ENCODE results near the gene KRTAP10-5. TPM values are rescaled to one million over a fixed set of nuclear protein-coding genes. Genes with fewer than 3 reads are reported as not detected.

KRTAP10-5 gene
- polyA plus RNA-seq, 1 experiment = not detected

DNA sequence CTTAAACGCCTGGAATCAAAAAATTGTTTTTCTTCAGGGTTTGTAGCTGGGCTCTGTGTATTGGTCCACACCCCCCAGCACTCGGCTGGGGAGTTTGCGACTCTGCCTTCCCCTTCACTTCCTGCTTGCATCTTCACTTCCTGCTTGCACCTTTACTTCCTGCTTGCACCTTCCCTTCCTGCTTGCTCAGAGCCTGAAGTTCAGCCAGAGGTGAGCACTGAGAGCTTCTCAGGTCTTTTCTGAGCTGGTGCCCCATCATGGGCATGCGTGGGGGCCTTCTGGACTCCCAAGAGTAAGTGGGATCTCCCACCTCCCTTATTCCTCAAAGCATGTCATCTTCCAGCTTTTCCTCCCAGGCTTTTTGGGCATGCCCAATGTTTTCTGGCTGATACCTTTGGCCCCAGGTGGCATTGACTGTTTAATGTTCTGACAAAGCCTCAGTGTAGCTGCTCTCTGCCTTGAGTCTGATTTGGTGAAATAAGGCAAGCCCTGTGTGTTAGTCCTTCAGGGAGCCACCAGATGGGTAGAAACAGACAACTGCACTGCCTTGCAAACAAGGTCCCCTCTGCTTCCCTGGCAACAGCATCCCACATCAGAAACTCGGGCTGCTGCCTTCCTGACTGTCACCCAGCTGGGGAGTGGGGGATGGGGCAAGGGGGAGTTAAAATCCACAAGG lies 32.6 kb downstream of the KRTAP10-5 start:
- no peak overlapping the region for H3K4me3 ChIP-seq (ENCODE audit: low read depth, low read length)
- H3K36me3 ChIP-seq (ENCODE audit: control insufficient read depth, insufficient read depth, low read length) = no peaks in the 10 kb centered on the region
- ChIA-PET POLR2A (no interaction called here), CTCF (no interaction called here)
- TF ChIP-seq, protein P1, sequence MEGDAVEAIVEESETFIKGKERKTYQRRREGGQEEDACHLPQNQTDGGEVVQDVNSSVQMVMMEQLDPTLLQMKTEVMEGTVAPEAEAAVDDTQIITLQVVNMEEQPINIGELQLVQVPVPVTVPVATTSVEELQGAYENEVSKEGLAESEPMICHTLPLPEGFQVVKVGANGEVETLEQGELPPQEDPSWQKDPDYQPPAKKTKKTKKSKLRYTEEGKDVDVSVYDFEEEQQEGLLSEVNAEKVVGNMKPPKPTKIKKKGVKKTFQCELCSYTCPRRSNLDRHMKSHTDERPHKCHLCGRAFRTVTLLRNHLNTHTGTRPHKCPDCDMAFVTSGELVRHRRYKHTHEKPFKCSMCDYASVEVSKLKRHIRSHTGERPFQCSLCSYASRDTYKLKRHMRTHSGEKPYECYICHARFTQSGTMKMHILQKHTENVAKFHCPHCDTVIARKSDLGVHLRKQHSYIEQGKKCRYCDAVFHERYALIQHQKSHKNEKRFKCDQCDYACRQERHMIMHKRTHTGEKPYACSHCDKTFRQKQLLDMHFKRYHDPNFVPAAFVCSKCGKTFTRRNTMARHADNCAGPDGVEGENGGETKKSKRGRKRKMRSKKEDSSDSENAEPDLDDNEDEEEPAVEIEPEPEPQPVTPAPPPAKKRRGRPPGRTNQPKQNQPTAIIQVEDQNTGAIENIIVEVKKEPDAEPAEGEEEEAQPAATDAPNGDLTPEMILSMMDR (IDR thresholded peaks at IDR 0.05; ENCODE audit: insufficient read depth, low read depth, low read length) = no peak
- H3K27me3 ChIP-seq (ENCODE audit: control insufficient read depth, insufficient read depth, low read length) = no peaks in the 10 kb centered on the region
- DNase-seq (ENCODE audit: low read depth) = no peak

DNA sequence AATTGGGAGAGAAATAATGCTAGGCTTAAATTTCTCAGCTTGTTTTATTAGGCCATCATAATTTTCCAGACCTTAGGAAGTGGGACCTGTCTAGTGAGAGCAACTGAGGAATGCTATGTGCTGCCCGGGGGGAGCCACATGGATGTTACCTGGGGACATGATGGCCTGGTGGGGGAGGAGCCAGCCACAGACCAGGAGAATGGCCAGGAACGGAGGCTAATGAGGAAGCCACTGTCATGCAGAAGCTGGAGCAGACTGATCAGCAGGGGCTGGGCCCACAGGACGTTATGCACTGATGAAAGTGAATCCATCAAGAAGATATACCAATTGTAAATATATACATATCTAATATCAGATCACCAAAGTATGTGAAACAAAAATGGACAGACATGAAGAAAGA lies 35.8 kb downstream of the KRTAP10-5 start:
- H3K27me3 ChIP-seq (ENCODE audit: control insufficient read depth, insufficient read depth, low read length) = no peaks in the 10 kb centered on the region
- H3K4me3 ChIP-seq (ENCODE audit: low read depth, low read length) = no peak overlapping the region
- DNase-seq (ENCODE audit: low read depth) = no peak
- CTCF ChIA-PET = no interaction called here
- TF ChIP-seq, protein P1 (IDR thresholded peaks at IDR 0.05; ENCODE audit: insufficient read depth, low read depth, low read length) = no peak
- H3K36me3 ChIP-seq (ENCODE audit: control insufficient read depth, insufficient read depth, low read length) = no peaks in the 10 kb centered on the region
- POLR2A ChIA-PET = no interaction called here

DNA sequence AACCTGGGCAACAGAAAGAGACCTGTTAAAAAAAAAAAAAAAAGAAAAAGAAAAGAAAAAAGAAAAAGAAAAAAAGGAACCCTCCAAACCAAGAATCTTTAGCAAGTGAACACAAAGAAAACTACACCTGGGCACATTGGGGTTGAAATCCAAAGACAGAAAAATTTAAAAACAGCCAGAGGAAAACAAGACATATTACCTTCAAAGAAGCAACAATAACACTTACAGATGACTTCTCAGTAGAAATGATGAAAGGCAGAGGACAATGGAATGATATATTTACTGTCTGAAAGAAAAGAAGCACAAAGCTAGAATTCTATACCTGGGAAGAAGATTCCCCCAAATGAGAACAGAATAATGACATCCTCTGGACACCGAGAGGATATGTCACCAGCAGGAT lies 37.7 kb downstream of the KRTAP10-5 start:
- H3K36me3 ChIP-seq (ENCODE audit: control insufficient read depth, insufficient read depth, low read length) = no peaks in the 10 kb centered on the region
- CTCF ChIA-PET = no interaction called here
- no peak for DNase-seq (ENCODE audit: low read depth)
- H3K4me3 ChIP-seq (ENCODE audit: low read depth, low read length) = no peak overlapping the region
- H3K27me3 ChIP-seq (ENCODE audit: control insufficient read depth, insufficient read depth, low read length) = no peaks in the 10 kb centered on the region
- POLR2A ChIA-PET = no interaction called here
- TF ChIP-seq, protein P1 (IDR thresholded peaks at IDR 0.05; ENCODE audit: insufficient read depth, low read depth, low read length) = no peak

DNA sequence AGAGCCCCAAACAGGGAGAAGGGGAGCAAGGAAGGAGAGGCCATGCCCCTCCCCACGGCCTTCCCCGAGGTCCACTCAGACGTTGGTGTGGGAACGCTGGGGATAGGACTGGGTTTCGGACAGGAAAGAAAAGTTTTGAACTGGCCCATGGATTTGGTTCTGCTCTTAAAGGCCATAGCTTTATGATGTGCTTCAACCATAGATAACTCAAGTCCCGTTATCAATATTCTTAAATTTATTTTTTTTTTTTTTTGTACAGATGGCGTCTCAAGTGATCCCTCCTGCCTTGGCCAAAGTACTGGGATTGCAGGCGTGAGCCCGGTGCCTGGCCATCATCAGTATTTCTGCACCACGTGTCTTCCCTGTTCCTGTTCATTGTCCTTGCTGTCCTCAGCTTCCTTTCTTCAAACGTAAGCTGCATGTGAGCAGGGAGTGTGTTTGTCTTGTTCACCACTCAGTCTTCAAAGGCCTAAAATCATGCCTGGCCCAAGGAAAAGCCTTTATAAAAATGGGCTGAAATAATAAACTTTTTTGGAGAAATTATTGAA lies 39.6 kb downstream of the KRTAP10-5 start:
- no peak for DNase-seq (ENCODE audit: low read depth)
- H3K36me3 ChIP-seq (ENCODE audit: control insufficient read depth, insufficient read depth, low read length) = no peaks in the 10 kb centered on the region
- CTCF ChIA-PET = no interaction called here
- TF ChIP-seq, protein P1 (IDR thresholded peaks at IDR 0.05; ENCODE audit: insufficient read depth, low read depth, low read length) = no peak
- POLR2A ChIA-PET = no interaction called here
- no peak overlapping the region for H3K4me3 ChIP-seq (ENCODE audit: low read depth, low read length)
- no peaks in the 10 kb centered on the region for H3K27me3 ChIP-seq (ENCODE audit: control insufficient read depth, insufficient read depth, low read length)

DNA sequence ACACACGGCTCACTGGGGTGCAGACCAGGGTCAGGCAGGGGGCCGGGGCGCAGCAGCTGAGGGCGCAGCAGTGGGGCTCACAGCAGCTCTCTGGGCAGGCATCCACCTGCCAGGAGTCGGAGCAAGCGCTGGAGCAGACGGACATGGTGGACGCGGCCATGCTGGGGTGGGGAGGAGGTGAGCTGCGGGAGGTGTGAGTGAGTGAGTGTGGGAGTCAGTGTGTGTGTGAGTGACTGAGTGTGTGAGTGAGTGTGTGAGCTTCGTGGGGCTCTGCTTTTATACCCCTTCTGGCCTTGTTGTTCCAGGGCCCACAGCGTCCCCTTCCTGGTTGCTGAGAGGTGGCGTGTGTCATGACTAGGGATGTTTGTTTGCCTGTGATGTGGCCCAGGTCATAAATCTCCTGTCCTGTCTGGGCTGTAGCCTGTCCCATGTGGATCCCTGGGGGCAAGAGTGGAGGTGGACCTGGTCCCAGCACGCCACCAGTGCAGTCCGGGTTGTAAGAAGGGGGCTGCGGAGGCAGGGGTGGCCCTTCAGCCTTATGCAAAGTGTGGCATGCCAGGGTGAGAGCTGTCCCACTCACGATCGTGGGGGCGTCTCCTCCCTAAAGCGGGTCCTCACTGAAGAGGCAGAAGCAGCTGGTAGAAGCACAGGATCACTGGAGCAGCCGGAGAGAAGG lies 40.3 kb downstream of the KRTAP10-5 start, which contains the start of gene KRTAP10-1:
TSS of gene KRTAP10-1 (minus strand) at position 205 of the 676 bp plus-strand sequence. CDS start at position 160, 45 bp downstream.
- DNase-seq (ENCODE audit: low read depth) = no peak
- H3K4me3 ChIP-seq (ENCODE audit: low read depth, low read length) = no peak within 1 kb of the TSS
- ChIA-PET CTCF (no interaction called here), POLR2A (no interaction called here)
- H3K27me3 ChIP-seq (ENCODE audit: control insufficient read depth, insufficient read depth, low read length) = no peaks in the 10 kb centered on the region
- TF ChIP-seq, protein P1 (IDR thresholded peaks at IDR 0.05; ENCODE audit: insufficient read depth, low read depth, low read length) = no peak
- no peaks in the 10 kb centered on the region for H3K36me3 ChIP-seq (ENCODE audit: control insufficient read depth, insufficient read depth, low read length)
